GM23248 (cell line): Measurements from ENCODE around the gene RPL29. TPM values are rescaled to one million over a fixed set of nuclear protein-coding genes. Genes with fewer than 3 reads are reported as not detected.

ENCODE experiments used
- DNase-seq: peaks from one replicate; pipeline ENCODE4 v3.0.0-alpha.2; 2015
- H2AFZ ChIP-seq: fragments of 200-600 bp; sonication (generic); 2 replicates; pipeline ENCODE4 v1.6.1; 2016; ENCODE audit warnings: antibody characterized with exemption
- H3F3A ChIP-seq: fragments of 200-600 bp; sonication (generic); 2 replicates; pipeline ENCODE4 v1.6.1; 2016; ENCODE audit warnings: mild to moderate bottlenecking, antibody characterized with exemption, mixed run types; ENCODE audit not compliant: insufficient read depth
- H3K27ac ChIP-seq: fragments of 200-600 bp; sonication (generic); 2 replicates; pipeline ENCODE4 v1.5.1; 2016; ENCODE audit warnings: mild to moderate bottlenecking
- H3K27me3 ChIP-seq: fragments of 200-600 bp; sonication (generic); replicated peaks from 2 replicates; pipeline ENCODE4 v1.6.1; 2016; ENCODE audit warnings: mild to moderate bottlenecking; ENCODE audit not compliant: insufficient read depth
- H3K36me3 ChIP-seq: fragments of 200-600 bp; sonication (generic); 2 replicates; pipeline ENCODE4 v1.6.1; 2016; ENCODE audit warnings: low read depth, mild to moderate bottlenecking
- H3K4me1 ChIP-seq: fragments of 200-600 bp; sonication (generic); 2 replicates; pipeline ENCODE4 v1.6.1; 2016; ENCODE audit warnings: mild to moderate bottlenecking; ENCODE audit not compliant: insufficient read depth
- H3K4me2 ChIP-seq: fragments of 200-600 bp; sonication (generic); one replicate; pipeline ENCODE4 v1.6.1; 2016; ENCODE audit warnings: mild to moderate bottlenecking; ENCODE audit not compliant: unreplicated experiment
- H3K4me3 ChIP-seq: fragments of 200-600 bp; sonication (generic); 2 replicates; pipeline ENCODE4 v1.5.1; 2016; ENCODE audit warnings: mild to moderate bottlenecking
- H3K79me2 ChIP-seq: fragments of 200-600 bp; sonication (generic); 2 replicates; pipeline ENCODE4 v1.6.1; 2016; ENCODE audit warnings: mild to moderate bottlenecking; ENCODE audit not compliant: insufficient read depth
- H3K9ac ChIP-seq: fragments of 200-600 bp; sonication (generic); 2 replicates; pipeline ENCODE4 v1.6.1; 2016; ENCODE audit warnings: mild to moderate bottlenecking
- H3K9me2 ChIP-seq: fragments of 200-600 bp; sonication (generic); 2 replicates; pipeline ENCODE4 v1.6.1; 2016; ENCODE audit warnings: mixed run types, mild to moderate bottlenecking, moderate library complexity; ENCODE audit not compliant: insufficient read depth
- H3K9me3 ChIP-seq: fragments of 200-600 bp; sonication (generic); one replicate; pipeline ENCODE4 v1.6.1; 2017; ENCODE audit warnings: low read depth
- H4K20me1 ChIP-seq: fragments of 200-600 bp; sonication (generic); 2 replicates; pipeline ENCODE4 v1.6.0; 2016; ENCODE audit not compliant: insufficient read depth
- EZH2 ChIP-seq: fragments of 200-600 bp; sonication (generic); IDR thresholded peaks from 2 replicates; pipeline ENCODE4 v1.6.1; 2018; ENCODE audit warnings: antibody characterized with exemption, mild to moderate bottlenecking; ENCODE audit not compliant: insufficient read depth, poor library complexity, severe bottlenecking
- EZH2phosphoT487 ChIP-seq: fragments of 200-600 bp; sonication (generic); IDR thresholded peaks from 2 replicates; pipeline ENCODE4 v1.6.1; 2018; ENCODE audit warnings: antibody characterized with exemption, moderate library complexity, mild to moderate bottlenecking, low read depth; ENCODE audit not compliant: insufficient read depth
- WGBS, 2 experiments: methylation state at CpG; one replicate each; pipeline ENCODE4 v1.1.6; 2015 to 2017; ENCODE audit warnings: low lambda C conversion rate in 2 of 2, low coverage in 1 of 2; ENCODE audit errors: missing lambda C conversion rate in 2 of 2; 5-methylcytosine and 5-hydroxymethylcytosine counted together
- in situ Hi-C: fragments of 300-500 bp; cut with MboI; formaldehyde crosslinking; loops from 2 replicates; pipeline ENCODE4 v1.15.0; 2020
- polyA plus RNA-seq: library from polyadenylated mRNA; unstranded; fragments of >200 nt; fragmentation: Nextera tagmentation; extraction: Ambion mirVana; gene quantifications from 2 replicates; pipeline ENCODE4 v1.2.1, GENCODE V29; 2016
- total RNA-seq: library from RNA; depleted of rRNA; stranded (reverse); fragments of >200 nt; shearing (Covaris generic); gene quantifications from 2 replicates; pipeline ENCODE4 v1.2.3, GENCODE V29; 2014

RPL29 gene
- total and polyA plus RNA-seq, 2 experiments from 2014 or later: 690 to 1,164 TPM

GRCh38 chr3:52002748-52003147 is 7.1 kb upstream of the RPL29 start:
- H3K4me2 ChIP-seq: no peak overlapping the region
- no peak overlapping the region for H3K27ac ChIP-seq
- no peak overlapping the region for H3K9ac ChIP-seq
- no peaks in the 10 kb centered on the region for H4K20me1 ChIP-seq
- H3K79me2 ChIP-seq: no peaks in the 10 kb centered on the region
- no peaks in the 10 kb centered on the region for H3F3A ChIP-seq
- no peaks in the 10 kb centered on the region for H3K9me3 ChIP-seq
- H3K27me3 ChIP-seq: no peaks in the 10 kb centered on the region
- no peaks in the 10 kb centered on the region for H3K9me2 ChIP-seq
- TF ChIP-seq EZH2 (no peak), EZH2phosphoT487 (no peak)
- H3K4me1 ChIP-seq: peaks cover 12% of the 10 kb centered on the region
- no peak overlapping the region for H2AFZ ChIP-seq
- no peaks in the 10 kb centered on the region for H3K36me3 ChIP-seq
- no peak overlapping the region for H3K4me3 ChIP-seq
- WGBS, 2 experiments: 73 to 74% methylated on average over 6 of the region's 6 CpGs
- in situ Hi-C loops: loop anchor here (10.0 kb wide), 1 partner anchor 112 kb away; no protein-coding TSS in a partner anchor
- DNase-seq: no peak

- H3K36me3 ChIP-seq: no peaks in the 10 kb centered on the region
- no peak for TF ChIP-seq EZH2
- TF ChIP-seq EZH2phosphoT487: no peak
- H3K9ac ChIP-seq: no peak overlapping the region
- no peak overlapping the region for H3K4me3 ChIP-seq
- H3K9me2 ChIP-seq: no peaks in the 10 kb centered on the region
- in situ Hi-C loops: loop anchor here (10.0 kb wide), 1 partner anchor 113 kb away; no protein-coding TSS in a partner anchor
- H3K4me1 ChIP-seq: peaks cover 12% of the 10 kb centered on the region
- 1 to 3% methylated on average over 18 of the region's 18 CpGs for WGBS, 2 experiments
- H3K79me2 ChIP-seq: no peaks in the 10 kb centered on the region
- H3K9me3 ChIP-seq: no peaks in the 10 kb centered on the region
- H3F3A ChIP-seq: no peaks in the 10 kb centered on the region
- H3K4me2 ChIP-seq: no peak overlapping the region
- no peaks in the 10 kb centered on the region for H4K20me1 ChIP-seq
- peak; percentile 67 for DNase-seq
- no peak overlapping the region for H3K27ac ChIP-seq
- no peak overlapping the region for H2AFZ ChIP-seq
- H3K27me3 ChIP-seq: no peaks in the 10 kb centered on the region
Measured at GRCh38 chr3:52001443-52001974, 5.8 kb upstream of the RPL29 start.

GRCh38 chr3:51999846-52000245 is 4.2 kb upstream of the RPL29 start:
- no peak overlapping the region for H3K27ac ChIP-seq
- no peak overlapping the region; the same call in 1 of the 2 replicates for H3K9ac ChIP-seq
- H3K4me3 ChIP-seq: no peak overlapping the region
- H3K9me2 ChIP-seq: no peaks in the 10 kb centered on the region
- no peaks in the 10 kb centered on the region for H4K20me1 ChIP-seq
- no peak overlapping the region for H3K4me2 ChIP-seq
- no peaks in the 10 kb centered on the region; the same call in 1 of the 2 replicates for H3K4me1 ChIP-seq
- 0 out of 2 replicates have a peak, but pooled peaks cover 4% of the 10 kb centered on the region for H3F3A ChIP-seq
- no peaks in the 10 kb centered on the region for H3K27me3 ChIP-seq
- 56 to 81% methylated on average over 2 of the region's 2 CpGs for WGBS, 2 experiments
- H3K9me3 ChIP-seq: no peaks in the 10 kb centered on the region
- 0 out of 2 replicates have a peak, but pooled peaks cover 4% of the 10 kb centered on the region for H3K36me3 ChIP-seq
- in situ Hi-C loops: loop anchor here (10.0 kb wide), 1 partner anchor 115 kb away; no protein-coding TSS in a partner anchor
- TF ChIP-seq EZH2phosphoT487 (no peak), EZH2 (no peak)
- peaks cover 9% of the 10 kb centered on the region for H3K79me2 ChIP-seq
- DNase-seq: no peak
- no peak overlapping the region for H2AFZ ChIP-seq

GRCh38 chr3:51998774-51999173 is 3.1 kb upstream of the RPL29 start:
- no peak for TF ChIP-seq EZH2
- TF ChIP-seq EZH2phosphoT487: no peak
- in situ Hi-C loops: no loop called here
- Histone ChIP-seq H3K27ac (no peak overlapping the region), H3K4me1 (peaks cover 8% of the 10 kb centered on the region), H3K27me3 (no peaks in the 10 kb centered on the region), H3K4me2 (no peak overlapping the region), H3K4me3 (no peak overlapping the region), H3K79me2 (peaks cover 20% of the 10 kb centered on the region), H4K20me1 (peaks cover 3% of the 10 kb centered on the region; the same call in 1 of the 2 replicates), H3F3A (peaks cover 12% of the 10 kb centered on the region; the same call in 1 of the 2 replicates), H3K9me3 (no peaks in the 10 kb centered on the region), H3K9me2 (no peaks in the 10 kb centered on the region), H2AFZ (no peak overlapping the region), H3K36me3 (peaks cover 13% of the 10 kb centered on the region; the same call in 1 of the 2 replicates), H3K9ac (no peak overlapping the region)
- no peak for DNase-seq
- 56 to 58% methylated on average over 7 of the region's 7 CpGs for WGBS, 2 experiments
